HG03575 (cell line): ENCODE data around the gene GXYLT2.
"Not testable (repeated sequence)": the region's sequence is repeated elsewhere in the genome, so short reads cannot be mapped to it uniquely, and the experiment has no call there.

ENCODE experiments used
- ATAC-seq: cut with Tn5 transposase; IDR thresholded peaks from one replicate; pipeline ENCODE4 v1.9.1; 2021; ENCODE audit not compliant: unreplicated experiment, insufficient number of reproducible peaks, low FRiP score; ENCODE audit errors: extremely low read depth

The GXYLT2 gene

GRCh38 chr3:72924055-72924454, 36.2 kb downstream of the GXYLT2 start:
- ATAC-seq: no peak

DNA sequence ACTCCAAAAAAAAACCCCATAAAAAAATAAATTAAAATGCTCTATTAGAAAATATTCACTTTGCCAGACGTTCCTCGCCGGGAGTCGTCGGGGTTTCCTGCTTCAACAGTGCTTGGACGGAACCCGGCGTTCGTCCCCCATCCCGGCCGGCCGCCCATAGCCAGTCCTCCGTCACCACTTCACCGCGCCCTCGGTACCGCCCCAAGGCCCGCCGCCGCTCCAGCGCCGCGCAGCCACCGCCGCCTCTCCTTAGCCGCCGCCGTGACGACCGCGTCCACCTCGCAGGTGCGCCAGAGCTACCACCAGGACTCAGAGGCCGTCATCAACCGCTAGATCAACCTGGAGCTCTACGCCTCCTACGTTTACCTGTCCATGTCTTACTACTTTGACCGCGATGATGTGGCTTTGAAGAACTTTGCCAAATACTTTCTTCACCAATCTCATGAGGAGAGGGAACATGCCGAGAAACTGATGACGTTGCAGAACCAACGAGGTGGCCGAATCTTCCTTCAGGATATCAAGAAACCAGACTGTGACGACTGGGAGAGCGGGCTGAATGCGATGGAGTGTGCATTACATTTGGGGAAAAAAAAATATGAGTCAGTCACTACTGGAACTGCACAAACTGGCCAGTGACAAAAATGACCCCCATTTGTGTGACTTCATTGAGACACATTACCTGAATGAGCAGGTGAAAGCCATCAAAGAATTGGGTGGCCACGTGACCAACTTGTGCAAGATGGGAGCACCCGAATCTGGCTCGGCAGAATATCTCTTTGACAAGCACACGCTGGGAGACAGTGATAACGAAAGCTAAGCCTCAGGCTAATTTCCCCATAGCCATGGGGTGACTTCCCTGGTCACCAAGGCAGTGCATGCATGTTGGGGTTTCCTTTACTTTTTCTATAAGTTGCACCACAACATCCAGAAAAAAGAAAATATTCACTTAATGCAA, 41.2 kb downstream of the GXYLT2 start:
- not testable (repeated sequence) for ATAC-seq

DNA sequence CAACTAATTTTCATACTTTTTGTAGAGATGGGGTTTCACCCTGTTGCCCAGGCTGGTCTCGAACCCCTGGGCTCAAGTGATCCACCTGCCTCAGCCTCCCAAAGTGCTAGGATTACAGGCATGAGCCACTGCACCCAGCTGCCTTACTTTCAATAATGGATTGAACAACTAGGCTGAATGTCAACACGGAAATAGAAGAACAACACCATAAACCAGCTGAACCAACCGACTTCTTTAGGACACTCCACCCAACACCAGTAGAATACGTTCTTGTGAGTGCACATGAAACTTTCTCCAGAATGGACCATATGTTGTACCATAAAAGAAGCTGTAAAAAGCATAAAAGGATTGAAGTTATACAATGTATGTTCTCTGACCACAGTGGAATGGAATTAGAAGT, 42.9 kb downstream of the GXYLT2 start:
- no peak for ATAC-seq

GRCh38 chr3:72932416-72932815, 44.6 kb downstream of the GXYLT2 start:
- no peak for ATAC-seq

GRCh38 chr3:72938471-72939265, 50.8 kb downstream of the GXYLT2 start:
- ATAC-seq: no peak

- no peak for ATAC-seq
Observed at GRCh38 chr3:72941245-72941644, 53.4 kb downstream of the GXYLT2 start.

GRCh38 chr3:72942427-72942826, 54.6 kb downstream of the GXYLT2 start:
- ATAC-seq: no peak

- no peak for ATAC-seq
Observed at GRCh38 chr3:72944696-72945095, 56.9 kb downstream of the GXYLT2 start.

DNA sequence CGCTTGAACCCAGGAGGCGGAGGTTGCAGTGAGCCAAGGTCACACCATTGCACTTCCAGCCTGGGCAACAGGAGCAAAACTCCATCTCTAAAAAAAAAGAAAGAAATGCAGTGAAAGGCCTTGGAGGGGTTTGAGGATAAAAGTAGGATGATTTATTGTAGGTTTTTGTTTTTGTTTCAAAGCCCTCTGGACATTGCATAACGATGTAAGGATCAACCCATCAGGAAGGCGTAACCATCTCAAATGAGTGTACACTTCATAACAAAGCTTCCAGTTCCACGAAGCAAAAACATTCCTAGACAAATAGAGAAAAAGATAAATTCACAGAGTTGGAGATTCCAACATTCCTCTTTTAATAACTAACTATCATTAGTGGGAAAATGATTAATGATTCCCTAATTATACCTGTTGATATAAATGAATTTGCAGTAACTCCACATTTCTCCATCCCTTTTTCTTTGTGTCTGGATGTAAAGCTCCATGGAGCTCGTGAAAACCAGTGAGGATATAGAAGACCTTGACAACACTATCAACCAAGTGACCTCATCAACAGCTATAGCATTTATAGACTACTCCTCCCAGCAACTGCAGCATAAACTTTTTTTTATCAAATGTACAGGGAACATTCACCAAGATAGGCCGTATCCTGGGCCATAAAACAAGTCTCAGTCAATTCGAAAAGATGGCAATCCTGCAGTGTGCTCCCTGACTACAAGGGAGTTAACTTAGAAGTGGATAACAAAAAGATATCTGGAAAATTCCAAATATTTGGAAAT, 60.1 kb downstream of the GXYLT2 start:
- ATAC-seq: no peak

DNA sequence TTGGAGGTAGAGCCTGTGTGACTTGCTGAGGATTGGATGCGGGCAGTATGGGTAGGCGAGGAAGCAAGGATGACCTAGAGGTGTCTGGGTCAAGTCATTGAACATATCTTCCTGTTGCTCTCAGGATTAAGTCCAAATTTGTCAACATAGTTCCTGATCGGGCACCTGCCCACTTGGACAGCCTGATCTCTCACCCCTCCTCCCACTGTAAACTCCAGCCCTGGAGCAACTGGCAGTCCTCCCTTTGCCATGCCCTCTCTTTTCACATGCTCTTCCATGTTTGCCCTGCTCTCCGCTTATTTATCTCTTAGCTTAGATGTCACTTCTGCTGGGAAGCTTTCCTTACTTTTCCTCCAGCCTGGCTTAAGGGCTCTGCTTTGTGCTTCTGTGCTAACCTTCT, 61.2 kb downstream of the GXYLT2 start:
- ATAC-seq: no peak

DNA sequence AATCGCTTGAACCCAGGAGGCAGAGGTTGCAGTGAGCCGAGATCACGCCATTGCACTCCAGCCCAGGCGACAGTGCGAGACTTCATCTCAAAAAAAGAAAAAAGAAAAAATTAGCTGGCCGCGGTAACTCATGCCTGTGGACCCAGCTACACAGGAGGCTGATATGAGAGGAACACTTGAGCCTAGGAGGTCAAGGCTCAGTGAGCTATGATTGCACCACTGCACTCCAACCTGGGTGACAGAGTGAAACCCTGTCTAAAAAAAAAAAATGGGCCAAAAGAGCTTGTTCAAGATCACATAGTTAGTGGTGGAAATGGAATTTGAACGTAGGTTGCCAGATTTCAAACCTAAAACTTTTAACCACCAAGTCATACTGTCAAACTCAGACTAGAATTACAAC, 62.5 kb downstream of the GXYLT2 start:
- no peak for ATAC-seq

DNA sequence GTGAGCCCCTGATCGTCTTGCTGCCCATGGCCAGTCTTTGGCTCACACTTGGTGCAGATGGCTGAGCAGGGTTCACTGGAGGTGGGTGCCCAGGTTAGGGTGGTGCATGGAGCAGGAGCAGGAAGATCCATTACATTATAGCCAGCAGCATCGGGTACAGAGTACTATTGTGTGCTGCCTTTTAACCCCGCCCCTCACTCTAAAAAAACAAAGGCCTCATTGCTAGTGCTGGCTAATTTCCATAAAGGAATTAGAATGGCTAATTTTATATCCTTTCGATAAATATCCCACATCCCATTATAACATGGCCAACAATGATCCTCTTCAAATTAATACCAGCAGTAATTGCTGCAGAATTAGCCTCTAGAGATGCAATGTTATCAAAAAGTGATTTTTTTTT, 63.0 kb downstream of the GXYLT2 start:
- ATAC-seq: no peak

DNA sequence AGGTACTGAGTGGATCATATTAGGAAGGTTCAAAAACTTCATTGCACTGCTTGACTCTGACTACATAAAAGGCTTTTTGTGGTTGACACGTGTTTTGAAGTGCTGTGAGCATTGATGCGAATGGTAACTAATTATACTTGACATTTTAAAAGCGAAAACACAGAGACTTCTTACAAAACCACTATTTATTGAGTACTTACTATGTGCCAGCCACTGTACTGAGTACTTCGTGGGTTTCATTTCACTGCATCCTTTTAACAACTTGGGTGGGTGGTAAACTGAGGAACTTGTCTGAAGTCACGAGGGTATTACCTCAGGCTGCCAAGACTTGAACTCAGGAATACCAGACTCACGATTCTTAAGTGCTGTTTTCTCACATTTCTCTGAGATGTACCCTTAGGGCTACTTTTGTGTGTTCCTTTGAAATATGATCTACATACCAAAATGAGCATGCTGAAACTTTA, 63.4 kb downstream of the GXYLT2 start:
- ATAC-seq: peak; percentile 57

DNA sequence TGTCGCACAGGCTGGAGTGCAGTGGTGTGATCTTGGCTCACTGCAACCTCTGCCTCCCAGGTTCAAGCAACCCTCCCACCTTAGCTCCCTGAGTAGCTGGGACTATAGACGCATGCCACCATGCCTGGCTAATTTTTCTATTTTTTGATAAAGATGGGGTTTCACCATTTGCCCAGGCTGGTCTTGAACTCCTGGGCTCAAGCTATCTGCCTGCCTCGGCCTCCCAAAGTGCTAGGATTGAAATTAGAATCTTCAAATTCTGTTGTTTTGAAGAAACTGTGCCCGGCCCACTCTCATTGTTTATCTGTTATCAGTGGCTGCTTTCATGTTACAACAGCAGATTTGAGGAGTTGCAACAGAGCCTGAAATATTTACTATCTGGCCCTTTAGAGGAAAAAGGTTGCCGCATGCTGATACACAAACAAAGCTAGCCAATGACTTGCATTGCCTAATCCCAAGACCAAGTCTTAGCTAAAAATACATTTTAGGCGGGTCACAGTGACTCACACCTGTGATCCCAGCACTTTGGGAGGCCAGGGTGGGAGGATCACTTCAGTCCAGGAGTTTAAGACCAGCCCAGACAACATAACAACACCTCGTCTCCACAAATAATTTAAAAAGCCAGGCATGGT, 65.6 kb downstream of the GXYLT2 start:
- ATAC-seq: no peak

- ATAC-seq: no peak
Observed at GRCh38 chr3:72957297-72957696, 69.5 kb downstream of the GXYLT2 start.

- ATAC-seq: no peak
Observed at GRCh38 chr3:72959336-72959735, 71.5 kb downstream of the GXYLT2 start.

DNA sequence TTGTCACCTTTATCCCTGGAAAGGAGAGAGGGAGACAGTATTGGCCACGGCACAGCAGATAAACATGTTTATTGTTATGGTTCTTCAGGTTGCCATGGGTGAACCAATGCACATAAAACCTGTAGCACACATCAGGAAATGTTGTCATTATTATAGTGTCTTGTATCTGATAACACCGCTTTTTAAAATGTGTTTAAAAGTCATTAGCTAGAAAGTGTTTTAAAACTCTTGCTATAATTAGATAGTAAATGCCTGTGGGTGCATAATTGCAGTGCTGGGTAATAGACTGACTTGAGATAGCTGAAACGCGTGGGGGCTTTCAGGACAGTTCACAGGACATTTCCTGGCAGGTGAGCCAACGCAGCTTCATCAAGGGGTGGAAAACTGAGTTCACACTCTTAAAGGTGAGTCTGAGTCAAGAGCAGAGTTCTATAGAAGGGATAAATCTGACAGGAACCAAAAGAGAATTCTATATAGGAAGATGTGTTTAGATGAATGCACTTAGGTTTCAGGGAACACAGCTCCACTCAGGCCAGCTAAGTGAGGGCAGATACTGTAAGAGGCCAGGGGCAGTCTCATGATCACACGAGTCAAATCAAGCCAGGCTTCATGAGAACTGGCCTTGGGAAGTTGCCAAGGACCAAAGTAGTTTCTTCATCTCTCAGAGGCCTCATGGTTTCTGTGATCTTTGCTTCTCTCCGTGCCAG, 73.1 kb downstream of the GXYLT2 start:
- no peak for ATAC-seq

DNA sequence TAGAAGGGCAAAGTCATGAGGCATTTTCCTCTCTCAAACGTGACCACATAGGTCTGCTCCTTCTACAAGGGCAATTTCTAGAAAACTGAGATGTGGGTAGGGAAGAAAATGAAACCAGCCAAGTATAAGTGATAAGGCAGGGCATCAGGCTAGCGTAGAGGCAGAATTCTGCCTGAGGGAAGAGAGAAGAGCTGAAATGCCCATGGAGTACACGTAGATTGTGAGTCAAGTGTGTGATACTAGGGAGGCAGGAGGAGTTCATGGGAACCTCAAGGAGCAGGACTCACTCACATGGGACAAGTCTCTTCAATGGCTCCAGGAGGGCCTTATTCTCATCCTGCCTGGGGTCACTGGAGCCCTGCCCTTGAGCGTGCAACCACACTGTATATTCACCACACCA, 73.9 kb downstream of the GXYLT2 start:
- no peak for ATAC-seq
